WERI-Rb-1 (cell line): ENCODE data around the gene ST6GALNAC1.

Experiments used
- DNase-seq: peaks from one replicate; pipeline ENCODE4 v3.0.0-alpha.2; 2020
- H3K27ac ChIP-seq: fragments of 250-450 bp; sonication (Bioruptor Pico); 2 replicates; pipeline ENCODE4 v1.5.1; 2020; ENCODE audit warnings: mild to moderate bottlenecking, moderate library complexity
- H3K27me3 ChIP-seq: fragments of 250-450 bp; sonication (Bioruptor Pico); 2 replicates; pipeline ENCODE4 v1.5.1; 2021; ENCODE audit warnings: mild to moderate bottlenecking, low read depth, moderate library complexity; ENCODE audit not compliant: insufficient read depth, severe bottlenecking
- H3K36me3 ChIP-seq: fragments of 250-450 bp; sonication (Bioruptor Pico); 2 replicates; pipeline ENCODE4 v1.5.1; 2020; ENCODE audit warnings: mild to moderate bottlenecking, moderate library complexity
- H3K4me3 ChIP-seq: 2 replicates; pipeline ENCODE4 v1.5.1; 2011; ENCODE audit warnings: low read depth, mild to moderate bottlenecking, control low read depth, low read length
- H3K9me3 ChIP-seq: fragments of 250-450 bp; sonication (Bioruptor Pico); 2 replicates; pipeline ENCODE4 v1.5.1; 2021; ENCODE audit warnings: mild to moderate bottlenecking, moderate library complexity; ENCODE audit not compliant: severe bottlenecking
- CTCF ChIP-seq: IDR thresholded peaks from 2 replicates; pipeline ENCODE4 v1.5.1; 2011; ENCODE audit warnings: low read depth, mild to moderate bottlenecking, control low read depth, inconsistent platforms, low read length

Gene ST6GALNAC1

GRCh38 chr17:76631821-76632565 is 11.6 kb downstream of the ST6GALNAC1 start:
- TF ChIP-seq CTCF, result no peak
- H3K4me3 ChIP-seq, result peak overlapping the region; percentile 5
- H3K9me3 ChIP-seq, result no peaks in the 10 kb centered on the region
- H3K27me3 ChIP-seq, result no peaks in the 10 kb centered on the region
- no peaks in the 10 kb centered on the region for H3K36me3 ChIP-seq
- peak overlapping the region; percentile 76 for H3K27ac ChIP-seq
- DNase-seq, result peak; percentile 90

GRCh38 chr17:76630151-76630550 is 13.4 kb downstream of the ST6GALNAC1 start:
- Histone ChIP-seq H3K9me3 (no peaks in the 10 kb centered on the region), H3K36me3 (no peaks in the 10 kb centered on the region), H3K27me3 (no peaks in the 10 kb centered on the region), H3K4me3 (no peak overlapping the region), H3K27ac (no peak overlapping the region)
- no peak for DNase-seq
- no peak for TF ChIP-seq CTCF

- Histone ChIP-seq H3K27ac (no peak overlapping the region), H3K27me3 (no peaks in the 10 kb centered on the region), H3K36me3 (no peaks in the 10 kb centered on the region), H3K9me3 (no peaks in the 10 kb centered on the region), H3K4me3 (no peak overlapping the region)
- no peak for DNase-seq
- no peak for TF ChIP-seq CTCF
Observed at GRCh38 chr17:76627510-76627909, 16.0 kb downstream of the ST6GALNAC1 start.

GRCh38 chr17:76626442-76626841 is 17.1 kb downstream of the ST6GALNAC1 start:
- Histone ChIP-seq H3K27ac (no peak overlapping the region), H3K4me3 (no peak overlapping the region), H3K36me3 (no peaks in the 10 kb centered on the region), H3K27me3 (no peaks in the 10 kb centered on the region), H3K9me3 (no peaks in the 10 kb centered on the region)
- TF ChIP-seq CTCF, result no peak
- no peak for DNase-seq

- Histone ChIP-seq H3K4me3 (no peak overlapping the region), H3K27me3 (no peaks in the 10 kb centered on the region), H3K27ac (no peak overlapping the region), H3K36me3 (no peaks in the 10 kb centered on the region), H3K9me3 (no peaks in the 10 kb centered on the region)
- no peak for TF ChIP-seq CTCF
- no peak for DNase-seq
Observed at GRCh38 chr17:76625496-76625895, 18.1 kb downstream of the ST6GALNAC1 start.
